MCF 10A (cell line): ENCODE results near the gene PDE3A. TPM values are rescaled to one million over a fixed set of nuclear protein-coding genes. Genes with fewer than 3 reads are reported as not detected.
"Not testable (repeated sequence)": the region's sequence is repeated elsewhere in the genome, so short reads cannot be mapped to it uniquely, and the experiment has no call there.

Experiments
- BruUV-seq: library from RNA; stranded (reverse); fragments of 400-500 nt; replicated peaks from 2 replicates; lab custom pipeline; 2021; lab: Mats Ljungman, UMichigan
- CTCF ChIA-PET: fragments of 300-600 bp; sonication (Branson Sonifier 250); formaldehyde crosslinking; extraction: SDS; loops from one replicate; lab custom pipeline; 2021; ENCODE audit warnings: antibody characterized with exemption, inconsistent platforms; lab: Yijun Ruan, JAX
- POLR2A ChIA-PET: fragments of 300-600, 350-650 bp; sonication (Branson Sonifier 250); formaldehyde crosslinking; extraction: SDS; loops from one replicate; lab custom pipeline; 2020; ENCODE audit warnings: antibody characterized with exemption, inconsistent platforms; lab: Yijun Ruan, JAX
- DNase-seq: peaks from one replicate; pipeline ENCODE4 v3.0.0-alpha.2; 2018; ENCODE audit not compliant: unreplicated experiment
- H3K27ac Mint-ChIP-seq: one replicate; pipeline ENCODE4 v1.8.0; 2022; ENCODE audit warnings: mild to moderate bottlenecking, low read depth, mixed read lengths; ENCODE audit not compliant: unreplicated experiment
- H3K27me3 Mint-ChIP-seq: one replicate; pipeline ENCODE4 v1.8.0; 2022; ENCODE audit warnings: mixed read lengths; ENCODE audit not compliant: insufficient read depth, unreplicated experiment
- H3K36me3 Mint-ChIP-seq: one replicate; pipeline ENCODE4 v1.8.0; 2022; ENCODE audit warnings: mild to moderate bottlenecking, moderate library complexity, mixed read lengths; ENCODE audit not compliant: insufficient read depth, unreplicated experiment
- H3K4me1 Mint-ChIP-seq: one replicate; pipeline ENCODE4 v1.8.0; 2022; ENCODE audit warnings: mixed read lengths; ENCODE audit not compliant: insufficient read depth, unreplicated experiment
- H3K4me3 Mint-ChIP-seq: one replicate; pipeline ENCODE4 v1.8.0; 2022; ENCODE audit warnings: mild to moderate bottlenecking, moderate library complexity, mixed read lengths; ENCODE audit not compliant: unreplicated experiment
- H3K9me3 Mint-ChIP-seq: one replicate; pipeline ENCODE4 v1.8.0; 2022; ENCODE audit warnings: mixed read lengths; ENCODE audit not compliant: unreplicated experiment
- CTCF ChIP-seq: fragments of 200-600 bp; IDR thresholded peaks from one replicate; pipeline ENCODE4 v1.8.0; 2022; ENCODE audit warnings: antibody characterized with exemption, mild to moderate bottlenecking; ENCODE audit not compliant: unreplicated experiment
- intact Hi-C: fragments of 100-400 bp; cut with micrococcal nuclease; formaldehyde crosslinking; loops from 2 replicates; pipeline ENCODE4 v1.14.1; 2022
- total RNA-seq: library from RNA; stranded (reverse); gene quantifications from 2 replicates; pipeline ENCODE4 v1.2.3, GENCODE V29; 2022

PDE3A gene
- total RNA-seq, 1 experiment from 2014 or later, result not detected

DNA sequence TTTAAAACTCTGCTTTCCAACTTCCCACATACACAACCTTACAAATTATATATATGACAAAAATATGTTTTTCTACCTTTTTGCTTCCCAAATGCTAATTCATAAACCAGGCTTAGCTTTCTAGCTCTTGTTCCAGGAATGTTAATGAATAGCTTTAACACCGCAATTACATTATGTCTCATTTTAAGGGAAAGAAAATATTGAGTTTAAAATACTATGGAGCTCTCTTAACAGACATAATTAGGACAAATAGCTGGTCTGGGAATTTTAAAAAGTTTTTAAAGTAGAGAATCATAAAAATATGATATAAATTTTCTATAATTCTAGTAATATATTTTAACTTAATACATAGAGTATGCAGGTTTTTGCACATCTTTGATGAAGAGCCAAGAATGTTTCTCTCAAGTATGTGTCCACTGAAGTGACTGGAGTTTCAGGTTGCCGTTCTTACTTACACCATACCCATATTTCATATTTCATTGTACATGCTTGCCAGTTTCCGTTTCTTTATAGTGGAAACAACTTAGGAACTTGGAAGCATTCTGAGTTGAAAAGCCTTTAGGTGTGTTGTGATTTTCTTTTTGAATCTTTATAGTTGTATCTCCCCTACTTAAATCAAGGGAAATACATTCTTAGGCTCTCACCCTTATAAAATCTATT, 236.2 kb downstream of the PDE3A start:
- H3K27me3 Mint-ChIP-seq, result peaks cover 57% of the 10 kb centered on the region
- no peak for DNase-seq
- ChIA-PET POLR2A (no interaction called here), CTCF (interaction anchor here (0.5 to 1.2 kb wide), 3 partner anchors 167 to 865 kb away, joined by 3 to 5 read pairs (median 3); no protein-coding TSS in a partner anchor)
- no peaks in the 10 kb centered on the region for H3K9me3 Mint-ChIP-seq
- no peaks in the 10 kb centered on the region for H3K4me1 Mint-ChIP-seq
- TF ChIP-seq CTCF, result no peak
- H3K27ac Mint-ChIP-seq, result no peak overlapping the region
- intact Hi-C loops, result loop anchor here (5.0 kb wide), 1 partner anchor 867 kb away; no protein-coding TSS in a partner anchor
- BruUV-seq, result no TSS peak
- no peak overlapping the region for H3K4me3 Mint-ChIP-seq
- no peaks in the 10 kb centered on the region for H3K36me3 Mint-ChIP-seq

GRCh38 chr12:20615020-20615419, 246.7 kb downstream of the PDE3A start:
- peaks cover 64% of the 10 kb centered on the region for H3K27me3 Mint-ChIP-seq
- BruUV-seq, POLR2A ChIA-PET, H3K27ac Mint-ChIP-seq, DNase-seq, H3K4me3 Mint-ChIP-seq, H3K4me1 Mint-ChIP-seq, intact Hi-C loops, H3K9me3 Mint-ChIP-seq, H3K36me3 Mint-ChIP-seq: not testable (repeated sequence)
- CTCF ChIA-PET, result interaction anchor here (1.3 kb wide), 1 partner anchor 10 kb away, joined by 4 read pairs; no protein-coding TSS in a partner anchor

DNA sequence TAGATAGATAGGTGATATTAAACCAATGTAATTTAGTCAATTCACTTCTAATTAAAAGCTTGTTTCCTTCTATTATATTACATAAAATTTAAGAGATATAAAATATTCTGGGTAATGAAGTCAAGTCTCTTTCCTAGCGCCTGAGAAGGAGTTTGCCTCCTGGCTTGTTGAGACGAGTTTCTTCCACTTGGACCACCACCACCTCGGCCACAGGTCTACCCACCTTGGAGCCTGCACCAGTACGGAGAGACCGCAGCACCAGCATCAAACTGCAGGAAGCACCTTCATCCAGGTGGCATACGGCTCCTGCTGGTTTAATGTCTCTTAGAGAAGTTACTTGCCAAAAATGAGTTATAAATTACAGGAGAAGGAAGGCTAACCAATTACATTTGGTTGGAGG, 247.8 kb downstream of the PDE3A start:
- no peak for DNase-seq

DNA sequence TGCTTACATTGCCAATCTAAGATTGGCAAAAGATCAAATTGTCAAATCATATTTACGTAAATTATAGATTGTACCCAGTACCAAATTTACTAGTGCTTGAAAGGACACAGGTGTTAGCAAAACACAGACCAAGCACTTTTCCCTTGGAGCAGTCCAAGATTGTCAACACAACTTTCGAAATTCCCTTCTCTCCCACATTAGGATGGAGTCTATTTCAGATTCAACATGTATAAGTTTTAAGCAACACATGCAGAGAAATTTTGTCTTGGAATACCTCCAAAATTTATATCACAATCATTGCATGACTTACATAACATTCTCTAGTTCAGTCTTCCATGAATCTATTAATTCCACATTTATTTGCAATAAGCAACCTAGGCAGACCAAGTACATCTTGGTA, 251.9 kb downstream of the PDE3A start:
- no peak for TF ChIP-seq CTCF
- DNase-seq, result no peak
- Mint-ChIP-seq H3K4me1 (no peaks in the 10 kb centered on the region), H3K9me3 (no peaks in the 10 kb centered on the region), H3K36me3 (no peaks in the 10 kb centered on the region), H3K27ac (no peak overlapping the region), H3K27me3 (peaks cover 83% of the 10 kb centered on the region), H3K4me3 (no peak overlapping the region)
- POLR2A ChIA-PET, result no interaction called here
- intact Hi-C loops, result no loop called here
- BruUV-seq, result no TSS peak
- CTCF ChIA-PET, result interaction anchor here (1.3 kb wide), 1 partner anchor 19 kb away, joined by 4 read pairs; no protein-coding TSS in a partner anchor

More for the DNA sequence above, 247.8 kb downstream of the PDE3A start:
- H3K27ac Mint-ChIP-seq, result no peak overlapping the region
- ChIA-PET CTCF (interaction anchor here (0.6 to 1.3 kb wide), 3 partner anchors 8 to 179 kb away, joined by 4 read pairs; no protein-coding TSS in a partner anchor), POLR2A (no interaction called here)
- H3K27me3 Mint-ChIP-seq, result peaks cover 71% of the 10 kb centered on the region
- no peak for TF ChIP-seq CTCF
- no TSS peak for BruUV-seq
- H3K9me3 Mint-ChIP-seq, result no peaks in the 10 kb centered on the region
- intact Hi-C loops, result no loop called here
- H3K4me3 Mint-ChIP-seq, result no peak overlapping the region
- no peaks in the 10 kb centered on the region for H3K4me1 Mint-ChIP-seq
- H3K36me3 Mint-ChIP-seq, result no peaks in the 10 kb centered on the region
